Fibroblast of the conjunctiva (primary cell): ENCODE results near the gene SLC43A2.
"Not testable (repeated sequence)": the region's sequence is repeated elsewhere in the genome, so short reads cannot be mapped to it uniquely, and the experiment has no call there.

Experiments
- DNase-seq: peaks from one replicate; pipeline ENCODE4 v3.0.0-alpha.2; 2010; ENCODE audit warnings: low read depth

SLC43A2 gene

GRCh38 chr17:1590029-1590746, 38.4 kb downstream of the SLC43A2 start:
- DNase-seq, result peak; percentile 55

GRCh38 chr17:1588821-1589585, 39.6 kb downstream of the SLC43A2 start:
- DNase-seq, result peak; percentile 24

- DNase-seq, result no peak
These were observed 44.5 kb downstream of the SLC43A2 start for GRCh38 chr17:1584167-1584566.

GRCh38 chr17:1583556-1583955, 45.1 kb downstream of the SLC43A2 start:
- DNase-seq, result no peak

- DNase-seq, result no peak
These were observed 46.3 kb downstream of the SLC43A2 start for GRCh38 chr17:1582374-1582773.

- DNase-seq, result no peak
These were observed 47.5 kb downstream of the SLC43A2 start for GRCh38 chr17:1580979-1581676.

- no peak for DNase-seq
These were observed 50.6 kb downstream of the SLC43A2 start for GRCh38 chr17:1578029-1578428.

GRCh38 chr17:1577583-1578013, 51.0 kb downstream of the SLC43A2 start:
- no peak for DNase-seq

- peak; percentile 91 for DNase-seq
These were observed 51.5 kb downstream of the SLC43A2 start for GRCh38 chr17:1577182-1577581.

GRCh38 chr17:1576500-1576899, 52.1 kb downstream of the SLC43A2 start:
- no peak for DNase-seq

- DNase-seq, result no peak
These were observed 53.8 kb downstream of the SLC43A2 start for GRCh38 chr17:1574697-1575471.

GRCh38 chr17:1573932-1574696, 54.5 kb downstream of the SLC43A2 start:
- peak; percentile 59 for DNase-seq

GRCh38 chr17:1572646-1573045, 56.0 kb downstream of the SLC43A2 start:
- not testable (repeated sequence) for DNase-seq

- no peak for DNase-seq
These were observed 57.3 kb downstream of the SLC43A2 start for GRCh38 chr17:1571341-1571704.

- no peak for DNase-seq
These were observed 59.5 kb downstream of the SLC43A2 start for GRCh38 chr17:1568950-1569810.

- no peak for DNase-seq
These were observed 62.0 kb downstream of the SLC43A2 start for GRCh38 chr17:1566505-1567199.

GRCh38 chr17:1565877-1566276, 62.8 kb downstream of the SLC43A2 start:
- no peak for DNase-seq

- DNase-seq, result no peak
These were observed 64.6 kb downstream of the SLC43A2 start for GRCh38 chr17:1563786-1564613.

- DNase-seq, result not testable (repeated sequence)
These were observed 65.2 kb downstream of the SLC43A2 start for GRCh38 chr17:1563471-1563785.
